ENCODE measurements around the gene SLBP.

GRCh38 chr4:1716065-1716945, 4.2 kb upstream of the SLBP start:
- TF ChIP-seq, protein P1, sequence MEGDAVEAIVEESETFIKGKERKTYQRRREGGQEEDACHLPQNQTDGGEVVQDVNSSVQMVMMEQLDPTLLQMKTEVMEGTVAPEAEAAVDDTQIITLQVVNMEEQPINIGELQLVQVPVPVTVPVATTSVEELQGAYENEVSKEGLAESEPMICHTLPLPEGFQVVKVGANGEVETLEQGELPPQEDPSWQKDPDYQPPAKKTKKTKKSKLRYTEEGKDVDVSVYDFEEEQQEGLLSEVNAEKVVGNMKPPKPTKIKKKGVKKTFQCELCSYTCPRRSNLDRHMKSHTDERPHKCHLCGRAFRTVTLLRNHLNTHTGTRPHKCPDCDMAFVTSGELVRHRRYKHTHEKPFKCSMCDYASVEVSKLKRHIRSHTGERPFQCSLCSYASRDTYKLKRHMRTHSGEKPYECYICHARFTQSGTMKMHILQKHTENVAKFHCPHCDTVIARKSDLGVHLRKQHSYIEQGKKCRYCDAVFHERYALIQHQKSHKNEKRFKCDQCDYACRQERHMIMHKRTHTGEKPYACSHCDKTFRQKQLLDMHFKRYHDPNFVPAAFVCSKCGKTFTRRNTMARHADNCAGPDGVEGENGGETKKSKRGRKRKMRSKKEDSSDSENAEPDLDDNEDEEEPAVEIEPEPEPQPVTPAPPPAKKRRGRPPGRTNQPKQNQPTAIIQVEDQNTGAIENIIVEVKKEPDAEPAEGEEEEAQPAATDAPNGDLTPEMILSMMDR (IDR thresholded peaks at IDR 0.05): no peak
- TF ChIP-seq POLR2A (IDR thresholded peaks at IDR 0.05): no peak

Measured in adrenal gland (tissue), 5 donors.